Upper lobe of left lung (tissue), 4 donors: ENCODE data around the gene NRXN3.

Experiments
- CTCF ChIP-seq, 6 experiments: fragments of 450-650 bp in 4 of 6; fragments of 200-600 bp in 2 of 6; sonication (generic) in 2 of 6; IDR thresholded peaks; one replicate each; pipeline ENCODE4 v1.5.1; 2016 to 2019; ENCODE audit warnings: antibody characterized with exemption in 6 of 6
- EP300 ChIP-seq, 4 donors: sonication (generic); formaldehyde crosslinking; IDR thresholded peaks; one replicate each; pipeline ENCODE4 v1.5.1; 2017; ENCODE audit warnings: antibody characterized with exemption in 4 of 4, control low read depth in 2 of 4
- POLR2A ChIP-seq, 4 donors: fragments of 450-650 bp; IDR thresholded peaks; one replicate each; pipeline ENCODE4 v1.5.1; 2016 to 2017; ENCODE audit warnings: antibody characterized with exemption in 4 of 4, mild to moderate bottlenecking in 2 of 4

- TF ChIP-seq POLR2A (IDR thresholded peaks at IDR 0.05) (no peak), EP300 (IDR thresholded peaks at IDR 0.05) (no peak), CTCF (IDR thresholded peaks at IDR 0.05) (no peak)
These were observed 1685.6 kb downstream of the NRXN3 start for GRCh38 chr14:79855789-79856188.
